Type B pancreatic cell (in vitro differentiated cells): Measurements from ENCODE around the gene TMOD3. TPM values are rescaled to one million over a fixed set of nuclear protein-coding genes. Genes with fewer than 3 reads are reported as not detected.

ENCODE experiments used
- DNase-seq: peaks from one replicate; pipeline ENCODE4 v3.0.0; 2021; ENCODE audit warnings: mixed read lengths; ENCODE audit not compliant: unreplicated experiment; ENCODE audit errors: extremely low spot score
- H3K27ac Mint-ChIP-seq: 2 replicates; pipeline ENCODE4 v1.8.0; 2021; ENCODE audit warnings: mild to moderate bottlenecking, mixed read lengths
- H3K27me3 Mint-ChIP-seq: 2 replicates; pipeline ENCODE4 v1.8.0; 2021; ENCODE audit warnings: mixed read lengths
- H3K36me3 Mint-ChIP-seq: 2 replicates; pipeline ENCODE4 v1.8.0; 2021; ENCODE audit warnings: mixed read lengths
- H3K4me1 Mint-ChIP-seq: one replicate; pipeline ENCODE4 v1.8.0; 2021; ENCODE audit warnings: mixed read lengths; ENCODE audit not compliant: unreplicated experiment
- H3K4me3 Mint-ChIP-seq: 2 replicates; pipeline ENCODE4 v1.8.0; 2021; ENCODE audit warnings: mild to moderate bottlenecking, mixed read lengths
- H3K9me3 Mint-ChIP-seq: 2 replicates; pipeline ENCODE4 v1.8.0; 2021; ENCODE audit warnings: mixed read lengths
- CTCF ChIP-seq: fragments of 200-600 bp; sonication (generic); conservative IDR thresholded peaks from 2 replicates; pipeline ENCODE4 v1.5.0; 2021; ENCODE audit warnings: antibody characterized with exemption, mild to moderate bottlenecking
- total RNA-seq: library from RNA; stranded (reverse); gene quantifications from 2 replicates; pipeline ENCODE4 v1.2.1, GENCODE V29; 2021; ENCODE audit warnings: low replicate concordance

TMOD3 gene
- total RNA-seq, 1 donor from 2014 or later = 49.0 TPM

GRCh38 chr15:51866751-51867150 lies 37.3 kb downstream of the TMOD3 start:
- DNase-seq = no peak
- no peaks in the 10 kb centered on the region for H3K27me3 Mint-ChIP-seq
- H3K4me1 Mint-ChIP-seq = peaks cover 12% of the 10 kb centered on the region
- peaks cover 47% of the 10 kb centered on the region for H3K36me3 Mint-ChIP-seq
- peak overlapping the region; percentile 96 for H3K27ac Mint-ChIP-seq
- TF ChIP-seq CTCF = no peak
- peak overlapping the region; percentile 63 for H3K4me3 Mint-ChIP-seq
- no peaks in the 10 kb centered on the region for H3K9me3 Mint-ChIP-seq

- no peak for TF ChIP-seq CTCF
- Mint-ChIP-seq H3K27me3 (no peaks in the 10 kb centered on the region), H3K4me1 (peaks cover 12% of the 10 kb centered on the region), H3K36me3 (peaks cover 48% of the 10 kb centered on the region), H3K4me3 (no peak overlapping the region), H3K9me3 (no peaks in the 10 kb centered on the region), H3K27ac (peak overlapping the region; percentile 25)
- no peak for DNase-seq
Observed at GRCh38 chr15:51869060-51869421, 39.6 kb downstream of the TMOD3 start.

- H3K4me1 Mint-ChIP-seq = peaks cover 16% of the 10 kb centered on the region
- no peak for DNase-seq
- no peak for TF ChIP-seq CTCF
- H3K9me3 Mint-ChIP-seq = peaks cover under 1% of the 10 kb centered on the region
- no peak overlapping the region for H3K4me3 Mint-ChIP-seq
- H3K27ac Mint-ChIP-seq = no peak overlapping the region
- no peaks in the 10 kb centered on the region for H3K27me3 Mint-ChIP-seq
- peaks cover 40% of the 10 kb centered on the region for H3K36me3 Mint-ChIP-seq
Observed at GRCh38 chr15:51870774-51871173, 41.3 kb downstream of the TMOD3 start.

GRCh38 chr15:51874751-51875644 lies 45.5 kb downstream of the TMOD3 start:
- H3K36me3 Mint-ChIP-seq = peaks cover 38% of the 10 kb centered on the region
- TF ChIP-seq CTCF = no peak
- H3K4me1 Mint-ChIP-seq = peaks cover 17% of the 10 kb centered on the region
- no peaks in the 10 kb centered on the region for H3K27me3 Mint-ChIP-seq
- H3K4me3 Mint-ChIP-seq = peak overlapping the region; percentile 2
- peaks cover 5% of the 10 kb centered on the region for H3K9me3 Mint-ChIP-seq
- H3K27ac Mint-ChIP-seq = peak overlapping the region; percentile 99
- no peak for DNase-seq

GRCh38 chr15:51876169-51876568 lies 46.7 kb downstream of the TMOD3 start:
- Mint-ChIP-seq H3K27me3 (no peaks in the 10 kb centered on the region), H3K4me1 (peaks cover 17% of the 10 kb centered on the region), H3K4me3 (peak overlapping the region; percentile 76), H3K27ac (peak overlapping the region; percentile 99), H3K9me3 (peaks cover 5% of the 10 kb centered on the region), H3K36me3 (peaks cover 33% of the 10 kb centered on the region)
- no peak for TF ChIP-seq CTCF
- DNase-seq = no peak
